HG02678 (cell line): Measurements from ENCODE around the gene NEUROD1.
A peak's percentile ranks its signal among the peaks of the same experiment; 100 is the strongest.

ENCODE experiments used
- ATAC-seq: cut with Tn5 transposase; IDR thresholded peaks from one replicate; pipeline ENCODE4 v1.9.1; 2021; ENCODE audit warnings: mild to moderate bottlenecking, moderate library complexity; ENCODE audit not compliant: unreplicated experiment

Gene NEUROD1

GRCh38 chr2:181680937-181681811 lies 857 bp upstream of the NEUROD1 start:
- no peak for ATAC-seq

- no peak for ATAC-seq
These were observed 755 bp downstream of the NEUROD1 start for GRCh38 chr2:181679544-181679979.

GRCh38 chr2:181678861-181679543 lies 1.3 kb downstream of the NEUROD1 start:
- ATAC-seq: no peak

GRCh38 chr2:181677912-181678586 lies 2.3 kb downstream of the NEUROD1 start:
- ATAC-seq: peak; percentile 73

GRCh38 chr2:181675254-181675653 lies 5.1 kb downstream of the NEUROD1 start:
- no peak for ATAC-seq

- no peak for ATAC-seq
These were observed 5.9 kb downstream of the NEUROD1 start for GRCh38 chr2:181674461-181674860.

GRCh38 chr2:181673173-181673572 lies 7.1 kb downstream of the NEUROD1 start:
- ATAC-seq: no peak

GRCh38 chr2:181672255-181673008 lies 7.9 kb downstream of the NEUROD1 start:
- ATAC-seq: peak; percentile 88

GRCh38 chr2:181670632-181671031 lies 9.7 kb downstream of the NEUROD1 start:
- no peak for ATAC-seq

GRCh38 chr2:181667234-181667633 lies 13.1 kb downstream of the NEUROD1 start:
- ATAC-seq: no peak

GRCh38 chr2:181662287-181662686 lies 18.0 kb downstream of the NEUROD1 start:
- no peak for ATAC-seq

- ATAC-seq: no peak
These were observed 20.1 kb downstream of the NEUROD1 start for GRCh38 chr2:181660181-181660580.

- ATAC-seq: no peak
These were observed 21.9 kb downstream of the NEUROD1 start for GRCh38 chr2:181658444-181658843.

GRCh38 chr2:181657379-181657778 lies 22.9 kb downstream of the NEUROD1 start:
- no peak for ATAC-seq

GRCh38 chr2:181656450-181657291 lies 23.6 kb downstream of the NEUROD1 start, which contains the start of gene CERKL:
Gene CERKL, minus strand, starts transcription at chr2:181657105. Its CDS starts 99 bp downstream, at chr2:181657006.
- peak; percentile 93 for ATAC-seq

- ATAC-seq: no peak
These were observed 24.8 kb downstream of the NEUROD1 start for GRCh38 chr2:181655519-181655918.

GRCh38 chr2:181649436-181649979 lies 30.8 kb downstream of the NEUROD1 start:
- no peak for ATAC-seq

GRCh38 chr2:181648478-181649155 lies 31.7 kb downstream of the NEUROD1 start:
- ATAC-seq: no peak

- ATAC-seq: peak; percentile 64
These were observed 33.8 kb downstream of the NEUROD1 start for GRCh38 chr2:181646415-181646987.
